Testis (tissue), 2 donors: Measurements from ENCODE around the gene OTOGL.
"Not testable (repeated sequence)": the region's sequence is repeated elsewhere in the genome, so short reads cannot be mapped to it uniquely, and the experiment has no call there.

Source experiments
- CTCF ChIP-seq, 3 experiments: fragments of 450-650 bp in 2 of 3; fragments of 200-600 bp in 1 of 3; sonication (generic) in 1 of 3; IDR thresholded peaks; one replicate each; pipeline ENCODE4 v1.5.1; 2016 to 2019; ENCODE audit warnings: antibody characterized with exemption in 3 of 3, mild to moderate bottlenecking in 2 of 3, moderate library complexity in 1 of 3
- POLR2A ChIP-seq: fragments of 450-650 bp; IDR thresholded peaks from one replicate; pipeline ENCODE4 v1.6.1; 2017; ENCODE audit warnings: antibody characterized with exemption, mild to moderate bottlenecking, moderate library complexity

GRCh38 chr12:80307436-80307835 is 208.1 kb downstream of the OTOGL start:
- not testable (repeated sequence) for TF ChIP-seq CTCF (IDR thresholded peaks at IDR 0.05); POLR2A
